PC-3 (cell line): ENCODE measurements around the gene FSCN2. TPM values are rescaled to one million over a fixed set of nuclear protein-coding genes. Genes with fewer than 3 reads are reported as not detected.

Source experiments
- ATAC-seq: fragments of 200-7000 bp; cut with Tn5 transposase; 2 replicates; pipeline ENCODE4 v1.9.1; 2020; ENCODE audit warnings: mild to moderate bottlenecking, moderate library complexity
- BruUV-seq: library from RNA; stranded (reverse); fragments of 400-500 nt; replicated peaks from 2 replicates; lab custom pipeline; 2021; lab: Mats Ljungman, UMichigan
- CTCF ChIA-PET: fragments of 300-600 bp; sonication (Branson Sonifier 250); formaldehyde crosslinking; loops from one replicate; lab custom pipeline; 2022; ENCODE audit warnings: antibody characterized with exemption; lab: Charles Lee
- POLR2A ChIA-PET: fragments of 300-600 bp; sonication (Branson Sonifier 250); formaldehyde crosslinking; loops from one replicate; lab custom pipeline; 2022; ENCODE audit warnings: antibody characterized with exemption; ENCODE audit not compliant: unreplicated experiment; lab: Charles Lee
- DNase-seq: peaks from one replicate; pipeline ENCODE4 v3.0.0-alpha.2; 2015
- H2AFZ ChIP-seq: fragments of 300-600 bp; sonication (generic); 2 replicates; pipeline ENCODE4 v1.6.0; 2016; ENCODE audit warnings: antibody characterized with exemption, low read length
- H3F3A ChIP-seq: fragments of 300-600 bp; sonication (generic); one replicate; pipeline ENCODE4 v1.6.0; 2017; ENCODE audit warnings: antibody characterized with exemption, low read length, control low read depth, mild to moderate bottlenecking; ENCODE audit not compliant: unreplicated experiment
- H3K27ac ChIP-seq: fragments of 300-600 bp; sonication (generic); 2 replicates; pipeline ENCODE4 v1.5.1; 2016; ENCODE audit warnings: mild to moderate bottlenecking, low read length
- H3K27me3 ChIP-seq: fragments of 300-600 bp; sonication (generic); 2 replicates; pipeline ENCODE4 v1.6.1; 2016; ENCODE audit warnings: low read length, mixed read lengths
- H3K36me3 ChIP-seq: fragments of 300-600 bp; sonication (generic); 2 replicates; pipeline ENCODE4 v1.6.1; 2016; ENCODE audit warnings: low read depth, mixed run types, low read length, mixed read lengths
- H3K4me1 ChIP-seq: fragments of 300-600 bp; sonication (generic); 2 replicates; pipeline ENCODE4 v1.5.1; 2016; ENCODE audit warnings: low read length; ENCODE audit not compliant: insufficient read depth
- H3K4me2 ChIP-seq: fragments of 300-600 bp; sonication (generic); 2 replicates; pipeline ENCODE4 v1.6.0; 2016; ENCODE audit warnings: low read length
- H3K4me3 ChIP-seq: fragments of 300-600 bp; sonication (generic); 2 replicates; pipeline ENCODE4 v1.5.1; 2016; ENCODE audit warnings: mild to moderate bottlenecking, low read length, mixed read lengths
- H3K79me2 ChIP-seq: fragments of 300-600 bp; sonication (generic); 2 replicates; pipeline ENCODE4 v1.6.1; 2017; ENCODE audit warnings: low read length, mixed read lengths
- H3K9ac ChIP-seq: fragments of 300-600 bp; sonication (generic); 2 replicates; pipeline ENCODE4 v1.6.0; 2016; ENCODE audit warnings: mild to moderate bottlenecking, low read length
- H3K9me2 ChIP-seq: fragments of 300-600 bp; sonication (generic); replicated peaks from 2 replicates; pipeline ENCODE4 v1.6.1; 2016; ENCODE audit warnings: mixed run types, low read length, mixed read lengths
- H3K9me3 ChIP-seq: fragments of 300-600 bp; sonication (generic); 2 replicates; pipeline ENCODE4 v1.6.1; 2016; ENCODE audit warnings: low read length, mixed read lengths
- H4K20me1 ChIP-seq: fragments of 300-600 bp; sonication (generic); 2 replicates; pipeline ENCODE4 v1.6.1; 2016; ENCODE audit warnings: low read length, mixed read lengths
- CTCF ChIP-seq: fragments of 300-600 bp; sonication (generic); conservative IDR thresholded peaks from 2 replicates; pipeline ENCODE4 v1.5.1; 2017; ENCODE audit warnings: antibody characterized with exemption, low read depth, mild to moderate bottlenecking, low read length
- EZH2 ChIP-seq: fragments of 300-600 bp; sonication (generic); IDR thresholded peaks from one replicate; pipeline ENCODE4 v1.6.1; 2017; ENCODE audit warnings: antibody characterized with exemption, mild to moderate bottlenecking, low read length; ENCODE audit not compliant: unreplicated experiment
- EZH2phosphoT487 ChIP-seq: fragments of 300-600 bp; sonication (generic); IDR thresholded peaks from 2 replicates; pipeline ENCODE4 v1.6.1; 2018; ENCODE audit warnings: mild to moderate bottlenecking, antibody characterized with exemption, low read length, borderline replicate concordance
- intact Hi-C: fragments of 100-400 bp; cut with micrococcal nuclease; formaldehyde crosslinking; loops from 2 replicates; pipeline ENCODE4 v1.9.0; 2023
- total RNA-seq: library from RNA; depleted of rRNA; stranded (reverse); fragments of >200 nt; gene quantifications from 2 replicates; pipeline ENCODE4 v1.2.3, GENCODE V29; 2014

The FSCN2 gene
- total RNA-seq, 1 experiment from 2014 or later, result 0.87 TPM

DNA sequence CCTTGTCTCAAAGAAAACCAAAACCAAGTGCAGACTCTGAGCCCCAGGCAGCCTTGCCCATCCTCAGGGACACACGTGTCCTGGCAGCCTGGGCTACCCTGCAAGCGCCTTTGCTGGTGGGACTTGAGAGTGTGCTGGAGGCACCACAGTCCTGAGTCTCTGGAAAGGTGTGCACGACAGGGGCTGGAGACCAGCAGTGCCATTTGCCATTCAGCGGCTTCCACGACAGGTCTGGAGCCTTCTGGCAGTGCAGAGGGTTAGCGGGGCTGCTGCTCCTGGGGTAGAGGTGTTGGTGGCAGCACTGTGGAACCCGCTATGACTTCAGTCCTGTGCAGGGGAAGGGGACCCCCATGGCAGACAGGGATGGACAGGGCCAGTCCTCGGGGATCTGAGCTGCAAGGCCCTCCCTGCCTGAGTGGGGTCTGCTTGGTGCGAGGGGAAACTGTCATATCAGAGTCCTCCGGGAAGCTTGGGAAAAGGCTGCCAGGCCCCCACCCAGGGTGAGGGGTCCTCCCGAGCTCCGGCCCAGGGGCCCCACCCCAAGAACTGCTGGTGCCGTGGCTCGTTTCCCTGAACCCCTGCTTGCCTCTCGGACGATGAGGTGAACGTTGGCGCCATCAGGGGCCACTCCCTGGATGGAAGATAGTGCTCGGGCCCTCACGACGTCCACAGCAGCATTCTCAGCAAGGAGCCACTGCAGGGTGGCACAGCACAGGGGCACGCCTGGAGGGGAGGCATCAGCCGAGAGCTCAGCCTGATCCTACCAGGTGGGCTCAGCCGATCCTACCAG, 17.2 kb downstream of the FSCN2 start:
- Histone ChIP-seq H3K9me3 (no peaks in the 10 kb centered on the region), H3F3A (no peaks in the 10 kb centered on the region), H3K4me2 (no peak overlapping the region), H3K27ac (no peak overlapping the region), H3K4me1 (no peaks in the 10 kb centered on the region), H4K20me1 (no peaks in the 10 kb centered on the region), H3K27me3 (no peaks in the 10 kb centered on the region), H3K9ac (no peak overlapping the region), H2AFZ (no peak overlapping the region), H3K9me2 (no peaks in the 10 kb centered on the region), H3K36me3 (peaks cover 4% of the 10 kb centered on the region; the same call in 1 of the 2 replicates), H3K4me3 (no peak overlapping the region), H3K79me2 (peaks cover 14% of the 10 kb centered on the region)
- ChIA-PET POLR2A (no interaction called here), CTCF (no interaction called here)
- intact Hi-C loops, result no loop called here
- no TSS peak for BruUV-seq
- DNase-seq (no peak), ATAC-seq (no peak)
- TF ChIP-seq EZH2phosphoT487 (no peak), EZH2 (no peak), CTCF (no peak)

GRCh38 chr17:81546906-81547613, 18.9 kb downstream of the FSCN2 start:
- H3K4me1 ChIP-seq, result peaks cover 5% of the 10 kb centered on the region; the same call in 1 of the 2 replicates
- no peaks in the 10 kb centered on the region for H3K9me3 ChIP-seq
- no peak overlapping the region for H3K9ac ChIP-seq
- H4K20me1 ChIP-seq, result no peaks in the 10 kb centered on the region
- no TSS peak for BruUV-seq
- no peak overlapping the region for H2AFZ ChIP-seq
- ChIA-PET POLR2A (interaction anchor here (0.6 kb wide), 1 partner anchor 28 kb away, joined by 7 read pairs; no protein-coding TSS in a partner anchor), CTCF (no interaction called here)
- H3K36me3 ChIP-seq, result peaks cover 4% of the 10 kb centered on the region; the same call in 1 of the 2 replicates
- no peak for ATAC-seq
- H3F3A ChIP-seq, result no peaks in the 10 kb centered on the region
- intact Hi-C loops, result no loop called here
- no peak for DNase-seq
- H3K79me2 ChIP-seq, result peaks cover 31% of the 10 kb centered on the region
- H3K4me2 ChIP-seq, result no peak overlapping the region
- no peak overlapping the region for H3K4me3 ChIP-seq
- no peak overlapping the region for H3K27ac ChIP-seq
- no peak for TF ChIP-seq EZH2
- no peak for TF ChIP-seq EZH2phosphoT487
- TF ChIP-seq CTCF, result no peak
- no peaks in the 10 kb centered on the region for H3K27me3 ChIP-seq
- no peaks in the 10 kb centered on the region for H3K9me2 ChIP-seq

DNA sequence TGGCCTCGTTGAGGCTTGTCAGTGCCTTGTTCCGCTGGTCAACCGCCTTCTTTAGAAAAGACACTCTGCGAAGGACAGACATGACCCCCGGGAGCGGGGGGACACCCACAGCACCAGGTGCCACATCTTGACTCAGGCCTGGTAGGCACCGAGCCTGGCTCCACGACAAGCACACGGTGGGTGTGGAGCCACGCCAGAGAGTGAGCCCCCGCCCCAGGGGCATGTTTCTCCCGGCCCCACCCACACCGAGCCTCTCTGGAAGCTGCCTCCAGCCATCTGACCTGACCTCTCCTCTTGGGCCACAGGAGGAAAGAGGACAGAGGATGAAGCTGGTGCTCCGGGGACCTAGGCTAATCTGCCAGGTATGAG, 19.4 kb downstream of the FSCN2 start:
- intact Hi-C loops, result no loop called here

More for the DNA sequence above, 19.4 kb downstream of the FSCN2 start:
- ChIA-PET POLR2A (no interaction called here), CTCF (no interaction called here)
- ATAC-seq (no peak), DNase-seq (no peak)
- H4K20me1 ChIP-seq, result no peaks in the 10 kb centered on the region
- peaks cover 4% of the 10 kb centered on the region; the same call in 1 of the 2 replicates for H3K36me3 ChIP-seq
- H3K4me1 ChIP-seq, result peaks cover 5% of the 10 kb centered on the region; the same call in 1 of the 2 replicates
- H3K79me2 ChIP-seq, result peaks cover 31% of the 10 kb centered on the region
- no peak overlapping the region for H3K4me2 ChIP-seq
- no peak overlapping the region for H3K9ac ChIP-seq
- no peaks in the 10 kb centered on the region for H3K9me3 ChIP-seq
- H3K27ac ChIP-seq, result no peak overlapping the region
- H2AFZ ChIP-seq, result no peak overlapping the region
- H3K4me3 ChIP-seq, result no peak overlapping the region
- H3K27me3 ChIP-seq, result no peaks in the 10 kb centered on the region
- no peaks in the 10 kb centered on the region for H3K9me2 ChIP-seq
- TF ChIP-seq EZH2, result no peak
- TF ChIP-seq CTCF, result no peak
- TF ChIP-seq EZH2phosphoT487, result no peak
- H3F3A ChIP-seq, result no peaks in the 10 kb centered on the region
- no TSS peak for BruUV-seq
